PC-3 (cell line): ENCODE results near the gene WDR5B.

ENCODE experiments used
- CTCF ChIP-seq: fragments of 300-600 bp; sonication (generic); conservative IDR thresholded peaks from 2 replicates; pipeline ENCODE4 v1.5.1; 2017; ENCODE audit warnings: antibody characterized with exemption, low read depth, mild to moderate bottlenecking, low read length
- EZH2 ChIP-seq: fragments of 300-600 bp; sonication (generic); IDR thresholded peaks from one replicate; pipeline ENCODE4 v1.6.1; 2017; ENCODE audit warnings: antibody characterized with exemption, mild to moderate bottlenecking, low read length; ENCODE audit not compliant: unreplicated experiment

- TF ChIP-seq EZH2 = no peak
- TF ChIP-seq CTCF = no peak
Observed at GRCh38 chr3:122415104-122415744, 638 bp downstream of the WDR5B start.
